Esophagus (tissue), 2 donors: ENCODE results near the gene C1orf167. TPM values are rescaled to one million over a fixed set of nuclear protein-coding genes. Genes with fewer than 3 reads are reported as not detected.

Experiments used
- H3K27ac ChIP-seq, 2 donors: one replicate each; pipeline ENCODE4 v1.5.1; 2013; ENCODE audit warnings: low read depth in 2 of 2, mild to moderate bottlenecking in 2 of 2, inconsistent platforms in 1 of 2, low read length in 1 of 2, moderate library complexity in 1 of 2
- H3K27me3 ChIP-seq, 2 donors: one replicate each; pipeline ENCODE4 v1.6.1; 2013; ENCODE audit warnings: low read length in 2 of 2, control low read depth in 1 of 2, mild to moderate bottlenecking in 1 of 2; ENCODE audit not compliant: insufficient read depth in 2 of 2, control insufficient read depth in 1 of 2
- H3K36me3 ChIP-seq, 2 donors: one replicate each; pipeline ENCODE4 v1.6.1; 2013; ENCODE audit warnings: low read length in 1 of 2; ENCODE audit not compliant: control insufficient read depth in 2 of 2, insufficient read depth in 2 of 2
- H3K4me1 ChIP-seq, 2 donors: one replicate each; pipeline ENCODE4 v1.6.1; 2013; ENCODE audit warnings: low read length in 1 of 2; ENCODE audit not compliant: control insufficient read depth in 2 of 2, insufficient read depth in 2 of 2
- H3K4me3 ChIP-seq, 2 donors: one replicate each; pipeline ENCODE4 v1.5.1; 2013; ENCODE audit warnings: low read length in 2 of 2, mild to moderate bottlenecking in 2 of 2, low read depth in 1 of 2, moderate library complexity in 1 of 2
- H3K9me3 ChIP-seq, 2 donors: one replicate each; pipeline ENCODE4 v1.6.1; 2013; ENCODE audit warnings: mild to moderate bottlenecking in 2 of 2, low read depth in 1 of 2, low read length in 1 of 2, moderate library complexity in 1 of 2; ENCODE audit not compliant: control insufficient read depth in 2 of 2, insufficient read depth in 1 of 2
- whole genome bisulfite sequencing, 2 donors: extraction: QIAGEN DNeasy Blood & Tissue Kit; methylation state at CpG; one replicate each; pipeline ENCODE4 v1.1.7; 2013; 5-methylcytosine and 5-hydroxymethylcytosine counted together
- polyA plus RNA-seq, 2 donors: library from polyadenylated mRNA; stranded (reverse); fragments of 200-250 nt; gene quantifications; one replicate each; pipeline ENCODE4 v1.2.3, GENCODE V29; 2013
- donor health status: healthy with polysubstance abuse.
- donor health status: Bipolar disorder and iron deficiency.

C1orf167 gene
- polyA plus RNA-seq, 2 donors: 0.98 to 1.3 TPM

GRCh38 chr1:11789126-11790067, 27.4 kb downstream of the C1orf167 start:
- no peaks in the 10 kb centered on the region for H3K9me3 ChIP-seq
- peaks cover 13 to 50% of the 10 kb centered on the region in 2 donors for H3K4me1 ChIP-seq

GRCh38 chr1:11790101-11790879, 28.3 kb downstream of the C1orf167 start:
- Histone ChIP-seq H3K4me1 (peaks cover 13 to 48% of the 10 kb centered on the region in 2 donors), H3K36me3 (peaks cover 8 to 28% of the 10 kb centered on the region in 2 donors), H3K27ac (peak overlapping the region; percentile 90 to 96), H3K27me3 (no peaks in the 10 kb centered on the region), H3K9me3 (no peaks in the 10 kb centered on the region), H3K4me3 (no peak overlapping the region)
- 79 to 80% methylated on average over 20 of the region's 20 CpGs for WGBS, 2 donors

More at GRCh38 chr1:11789126-11790067, 27.4 kb downstream of the C1orf167 start:
- no peak overlapping the region for H3K4me3 ChIP-seq
- no peaks in the 10 kb centered on the region for H3K27me3 ChIP-seq
- peaks cover 8 to 19% of the 10 kb centered on the region in 2 donors for H3K36me3 ChIP-seq
- H3K27ac ChIP-seq: peak overlapping the region; percentile 90 to 96
- WGBS, 2 donors: 63 to 65% methylated on average over 13 of the region's 13 CpGs

- Histone ChIP-seq H3K36me3 (peaks cover 12 to 36% of the 10 kb centered on the region in 2 donors), H3K4me3 (no peak overlapping the region), H3K4me1 (peaks cover 13 to 48% of the 10 kb centered on the region in 2 donors), H3K27ac (peak overlapping the region; percentile 90 to 96), H3K9me3 (no peaks in the 10 kb centered on the region), H3K27me3 (no peaks in the 10 kb centered on the region)
- 53 to 56% methylated on average over 19 of the region's 19 CpGs for WGBS, 2 donors
Observed at GRCh38 chr1:11790880-11791715, 29.1 kb downstream of the C1orf167 start.

DNA sequence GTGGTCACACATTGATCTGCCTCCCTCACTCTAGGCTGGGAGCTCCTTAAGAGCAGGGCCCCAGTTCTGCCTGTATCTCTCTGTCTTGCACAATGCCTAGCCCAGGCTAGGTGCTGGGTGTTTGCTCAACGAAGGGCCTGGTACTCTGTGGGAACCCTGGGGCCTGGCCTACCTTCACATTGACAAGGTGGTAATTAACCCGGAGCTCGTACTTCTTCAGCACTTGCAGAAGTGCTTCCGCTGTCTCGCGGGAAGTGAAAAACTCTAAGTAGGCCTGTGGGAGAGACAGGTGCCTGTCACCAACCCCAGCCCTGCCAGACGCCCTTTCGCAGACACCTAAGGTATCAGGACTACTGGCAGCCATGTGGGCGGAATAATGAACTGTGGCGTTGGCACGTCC, 30.1 kb downstream of the C1orf167 start:
- H3K36me3 ChIP-seq: peaks cover 12 to 41% of the 10 kb centered on the region in 2 donors
- no peaks in the 10 kb centered on the region for H3K9me3 ChIP-seq
- H3K4me3 ChIP-seq: no peak overlapping the region
- peak overlapping the region; percentile 90 to 96 for H3K27ac ChIP-seq
- H3K27me3 ChIP-seq: no peaks in the 10 kb centered on the region
- H3K4me1 ChIP-seq: peaks cover 13 to 47% of the 10 kb centered on the region in 2 donors
- 84 to 88% methylated on average over 11 of the region's 11 CpGs for WGBS, 2 donors

- Histone ChIP-seq H3K4me1 (peaks cover 7 to 32% of the 10 kb centered on the region in 2 donors), H3K27me3 (no peaks in the 10 kb centered on the region), H3K27ac (no peak overlapping the region), H3K36me3 (peaks cover 12 to 44% of the 10 kb centered on the region in 2 donors), H3K4me3 (no peak overlapping the region), H3K9me3 (no peaks in the 10 kb centered on the region)
- 93% methylated on average over 15 of the region's 15 CpGs for WGBS, 2 donors
Observed at GRCh38 chr1:11793819-11794218, 31.8 kb downstream of the C1orf167 start.

- peaks cover 12 to 47% of the 10 kb centered on the region in 2 donors for H3K36me3 ChIP-seq
- H3K4me1 ChIP-seq: peaks cover 7 to 25% of the 10 kb centered on the region in 2 donors
- no peak overlapping the region for H3K4me3 ChIP-seq
- no peaks in the 10 kb centered on the region for H3K9me3 ChIP-seq
- H3K27me3 ChIP-seq: no peaks in the 10 kb centered on the region
- 91 to 92% methylated on average over 18 to 19 of the region's 19 CpGs for WGBS, 2 donors
- H3K27ac ChIP-seq: no peak overlapping the region
Observed at GRCh38 chr1:11794446-11795237, 32.6 kb downstream of the C1orf167 start.

DNA sequence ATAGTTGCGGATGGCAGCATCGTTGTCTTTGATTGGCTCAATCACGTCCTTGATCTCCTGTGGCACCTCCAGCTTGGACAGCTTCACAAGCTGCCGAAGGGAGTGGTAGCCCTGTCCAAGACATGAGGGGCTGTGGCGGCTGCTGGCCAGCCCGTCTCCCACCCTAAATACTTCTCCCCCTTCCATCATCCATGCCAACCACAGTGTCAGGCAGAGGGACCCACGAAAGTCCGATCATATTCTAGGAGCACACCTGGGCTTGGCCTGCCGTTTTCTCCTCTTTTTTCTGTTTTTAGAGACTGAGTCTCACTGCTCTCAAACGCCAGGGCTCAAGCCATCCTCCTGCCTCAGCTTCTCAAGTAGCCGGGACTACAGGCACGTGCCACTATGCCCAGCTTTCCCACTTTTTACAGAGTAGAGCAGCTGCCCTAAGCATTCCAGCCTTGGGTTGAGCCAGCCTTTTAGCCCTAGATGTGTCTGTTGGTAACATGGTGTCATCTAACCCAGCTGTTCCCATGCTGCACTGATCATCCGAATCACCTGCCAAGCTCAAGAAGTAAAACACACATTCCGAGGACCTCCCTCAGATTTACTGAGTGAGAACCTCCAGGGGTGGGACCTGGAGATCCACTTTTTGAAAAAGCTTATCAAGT, 33.4 kb downstream of the C1orf167 start:
- 90 to 93% methylated on average over 14 of the region's 14 CpGs for WGBS, 2 donors
- H3K27me3 ChIP-seq: no peaks in the 10 kb centered on the region
- peaks cover 15 to 50% of the 10 kb centered on the region in 2 donors for H3K36me3 ChIP-seq
- H3K27ac ChIP-seq: no peak overlapping the region
- H3K4me1 ChIP-seq: peaks cover 4 to 18% of the 10 kb centered on the region in 2 donors
- H3K9me3 ChIP-seq: no peaks in the 10 kb centered on the region
- no peak overlapping the region for H3K4me3 ChIP-seq

- Histone ChIP-seq H3K4me1 (peaks cover under 1 to 10% of the 10 kb centered on the region in 2 donors), H3K4me3 (no peak overlapping the region), H3K27ac (no peak overlapping the region), H3K9me3 (no peaks in the 10 kb centered on the region), H3K27me3 (no peaks in the 10 kb centered on the region), H3K36me3 (peaks cover 17 to 57% of the 10 kb centered on the region in 2 donors)
- WGBS, 2 donors: 87 to 89% methylated on average over 15 of the region's 15 CpGs
Observed at GRCh38 chr1:11796036-11796828, 34.2 kb downstream of the C1orf167 start.
